HG03378 (cell line): ENCODE data around the gene ERCC6L2.

Source experiments
- ATAC-seq: cut with Tn5 transposase; IDR thresholded peaks from one replicate; pipeline ENCODE4 v1.9.1; 2021; ENCODE audit warnings: mild to moderate bottlenecking, moderate library complexity; ENCODE audit not compliant: unreplicated experiment

ERCC6L2 gene

DNA sequence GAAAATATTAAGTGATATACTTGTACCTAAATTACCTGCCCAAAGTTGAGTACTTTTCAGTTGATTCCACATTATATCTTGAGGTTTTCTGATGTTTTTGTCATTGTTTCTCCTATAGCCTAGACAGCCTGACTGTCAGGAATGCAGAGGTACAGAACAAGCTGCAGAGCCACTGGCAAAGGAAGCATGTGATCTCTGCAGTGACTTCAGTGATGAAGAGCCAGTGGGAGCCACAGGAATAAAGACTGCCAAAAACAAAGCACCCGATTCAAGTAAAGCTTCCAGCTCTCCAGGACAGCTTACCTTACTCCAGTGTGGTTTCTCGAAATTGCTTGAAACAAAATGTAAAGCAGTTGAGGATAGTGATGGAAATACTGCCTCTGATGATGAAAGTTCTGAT, 96.3 kb downstream of the ERCC6L2 start:
- no peak for ATAC-seq

- ATAC-seq, result no peak
Measured at GRCh38 chr9:95974389-95974788, 98.9 kb downstream of the ERCC6L2 start.

DNA sequence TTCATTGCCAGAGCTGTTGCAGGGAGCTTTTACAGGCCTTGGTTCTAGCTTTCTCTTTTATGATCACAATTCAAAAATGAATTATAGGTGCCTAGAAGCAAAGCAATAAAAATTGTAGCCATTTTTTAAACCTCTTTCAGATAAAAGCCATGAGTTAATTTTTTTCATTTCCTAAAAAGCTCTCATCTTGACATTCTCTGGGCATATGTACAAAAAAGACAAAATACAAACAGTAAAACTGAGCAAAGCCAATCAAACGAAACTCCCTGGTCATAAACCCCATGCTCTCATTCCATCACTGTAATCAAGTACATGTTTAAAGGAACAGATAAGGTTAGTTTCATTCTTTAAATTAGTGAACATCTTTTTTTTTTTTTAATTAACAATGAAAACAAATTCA, 101.9 kb downstream of the ERCC6L2 start:
- no peak for ATAC-seq

- no peak for ATAC-seq
Measured at GRCh38 chr9:95978106-95978505, 102.6 kb downstream of the ERCC6L2 start.

DNA sequence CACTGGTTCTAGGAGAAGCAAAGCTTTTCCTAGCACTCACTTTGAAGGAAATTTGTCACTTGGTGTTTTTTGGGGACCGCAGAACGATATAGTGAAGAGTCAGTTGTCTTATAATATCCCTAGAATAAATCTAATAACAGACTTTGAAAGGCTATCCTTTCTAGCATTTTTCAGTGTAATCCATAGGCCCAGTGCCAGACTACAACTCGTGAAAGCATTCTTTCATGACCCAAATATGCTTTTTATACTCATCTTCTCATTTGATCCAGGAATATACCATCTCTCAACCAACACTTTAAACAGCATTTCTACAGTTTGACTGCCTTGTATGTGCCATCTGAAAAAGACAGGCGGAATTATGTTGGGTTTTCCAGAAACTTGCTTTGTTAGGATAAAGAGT, 104.0 kb downstream of the ERCC6L2 start:
- ATAC-seq, result no peak

- ATAC-seq, result no peak
Measured at GRCh38 chr9:95980262-95981125, 105.0 kb downstream of the ERCC6L2 start.

- no peak for ATAC-seq
Measured at GRCh38 chr9:95981761-95982390, 106.4 kb downstream of the ERCC6L2 start.

DNA sequence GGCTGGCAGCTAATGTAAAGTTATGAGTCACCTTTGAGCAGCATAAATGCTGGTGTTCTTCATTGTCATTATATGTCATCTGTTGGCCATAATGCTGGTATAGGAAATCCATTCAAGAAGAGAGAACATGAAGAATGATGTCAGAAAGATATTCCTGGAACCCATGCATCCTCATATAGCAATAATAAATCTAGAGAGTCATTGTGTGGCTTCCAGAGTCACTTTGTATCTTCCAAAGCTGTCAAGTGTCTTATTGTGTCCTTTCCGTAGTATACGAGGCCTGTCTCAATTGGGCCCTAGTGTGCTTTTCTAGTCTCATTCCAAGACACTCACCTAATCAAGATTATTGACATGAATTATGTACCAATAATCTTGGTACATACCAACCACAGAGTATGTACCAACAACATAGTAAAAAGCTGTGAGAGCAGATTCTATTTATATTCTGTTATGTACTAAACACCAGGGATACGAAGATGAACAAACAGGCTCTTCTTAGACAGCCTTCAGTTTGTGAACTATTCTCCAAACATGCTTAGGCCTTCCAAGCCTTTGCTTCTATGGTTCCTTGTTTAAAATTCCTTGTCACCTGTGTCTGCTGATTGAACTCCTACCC, 110.1 kb downstream of the ERCC6L2 start:
- no peak for ATAC-seq

DNA sequence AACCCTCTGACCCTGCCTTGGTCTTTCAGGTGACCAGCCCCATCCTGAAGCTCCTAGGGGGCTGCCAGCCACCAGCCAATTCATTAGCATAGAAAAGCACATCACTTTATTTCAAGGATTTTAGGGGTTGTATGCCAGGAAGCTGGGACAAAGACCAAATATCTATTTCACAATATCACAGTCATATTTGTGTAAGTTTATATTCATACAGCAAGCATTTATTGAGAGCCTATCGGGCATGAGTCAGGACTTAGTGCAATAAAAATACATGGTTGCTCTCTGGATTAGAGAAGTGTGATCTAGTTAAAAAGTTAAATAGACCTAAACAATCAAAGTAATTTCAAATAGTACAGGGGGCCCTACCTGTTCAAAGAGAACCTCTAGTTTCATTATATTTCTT, 113.8 kb downstream of the ERCC6L2 start:
- ATAC-seq, result no peak

- ATAC-seq, result no peak
Measured at GRCh38 chr9:95991326-95991725, 115.8 kb downstream of the ERCC6L2 start.

- ATAC-seq, result no peak
Measured at GRCh38 chr9:95992536-95992935, 117.0 kb downstream of the ERCC6L2 start.

GRCh38 chr9:95993337-95993736, 117.8 kb downstream of the ERCC6L2 start:
- ATAC-seq, result no peak

DNA sequence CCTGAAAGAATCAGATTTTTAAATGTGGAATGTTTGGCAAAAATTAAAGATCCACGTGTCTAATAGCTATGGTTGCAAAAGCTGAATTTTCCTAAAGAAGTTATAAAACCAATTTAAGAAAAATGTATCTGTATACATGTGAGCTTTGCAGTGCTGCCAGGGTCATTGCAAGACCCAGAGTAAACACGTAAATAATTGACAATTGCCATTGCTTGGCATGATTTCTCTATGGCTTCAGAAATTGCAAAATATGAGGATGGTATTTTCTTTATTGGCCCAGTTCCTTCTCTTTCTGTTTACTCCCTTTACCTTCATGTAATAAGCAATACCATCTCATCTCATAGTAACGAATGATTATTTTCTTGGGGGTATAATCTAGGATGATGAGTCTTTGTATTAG, 123.9 kb downstream of the ERCC6L2 start:
- no peak for ATAC-seq

DNA sequence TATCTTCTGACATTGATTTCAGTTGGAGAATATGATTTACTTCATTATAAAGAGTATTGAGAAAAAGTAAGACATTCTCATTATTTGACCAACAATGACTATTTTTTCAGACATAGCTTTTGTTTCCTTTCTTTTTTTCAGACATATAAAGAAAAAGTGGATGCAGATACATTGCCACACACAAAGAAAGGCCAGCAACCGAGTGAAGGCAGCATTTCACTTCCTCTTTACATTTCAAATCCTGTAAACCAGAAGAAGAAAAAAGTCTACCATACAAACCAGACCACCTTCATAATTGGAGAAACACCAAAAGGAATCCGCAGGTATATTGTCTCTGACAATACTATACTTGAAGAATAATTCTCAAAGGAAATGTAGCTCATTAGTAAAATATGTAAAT, 128.9 kb downstream of the ERCC6L2 start:
- no peak for ATAC-seq

GRCh38 chr9:96006296-96006879, 130.9 kb downstream of the ERCC6L2 start:
- no peak for ATAC-seq

DNA sequence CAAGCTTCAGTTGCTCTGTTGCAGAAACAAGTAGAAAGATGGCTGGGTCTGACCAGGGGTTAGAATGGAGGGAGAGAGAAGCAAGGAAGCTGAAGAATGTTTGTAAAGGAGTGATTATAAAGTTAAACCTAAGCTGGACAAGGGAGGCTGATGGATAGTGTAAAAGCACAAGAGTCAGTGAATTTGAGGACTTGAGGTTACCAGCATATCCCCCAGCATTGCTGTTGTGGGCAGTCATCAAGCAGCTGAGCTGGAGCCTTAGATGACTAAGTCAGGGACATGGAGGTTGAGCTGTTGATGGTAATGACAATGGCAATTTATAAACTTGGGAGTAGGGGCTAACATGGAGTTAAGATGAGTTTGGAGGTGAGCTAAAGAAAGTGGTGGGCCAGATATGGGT, 131.5 kb downstream of the ERCC6L2 start:
- ATAC-seq, result no peak

- ATAC-seq, result no peak
Measured at GRCh38 chr9:96008502-96009222, 133.2 kb downstream of the ERCC6L2 start.

DNA sequence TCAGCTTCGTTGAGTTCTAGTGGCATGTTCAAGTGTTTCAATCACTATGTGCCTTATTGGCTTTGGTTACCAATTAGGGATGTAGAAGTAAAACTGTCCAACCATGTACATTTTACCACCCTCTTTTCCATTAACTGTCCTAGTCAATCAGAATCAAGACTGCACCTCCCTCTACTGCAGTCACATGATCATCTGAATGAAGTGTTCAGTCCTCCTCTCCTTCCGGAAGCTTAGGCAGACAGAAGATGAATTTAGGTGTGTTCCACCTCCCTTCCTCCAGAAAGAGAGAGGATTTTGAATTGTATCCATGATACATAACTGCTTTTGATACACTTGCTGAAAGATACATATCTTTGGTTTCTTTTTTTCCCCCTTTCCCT, 133.7 kb downstream of the ERCC6L2 start:
- ATAC-seq, result no peak

DNA sequence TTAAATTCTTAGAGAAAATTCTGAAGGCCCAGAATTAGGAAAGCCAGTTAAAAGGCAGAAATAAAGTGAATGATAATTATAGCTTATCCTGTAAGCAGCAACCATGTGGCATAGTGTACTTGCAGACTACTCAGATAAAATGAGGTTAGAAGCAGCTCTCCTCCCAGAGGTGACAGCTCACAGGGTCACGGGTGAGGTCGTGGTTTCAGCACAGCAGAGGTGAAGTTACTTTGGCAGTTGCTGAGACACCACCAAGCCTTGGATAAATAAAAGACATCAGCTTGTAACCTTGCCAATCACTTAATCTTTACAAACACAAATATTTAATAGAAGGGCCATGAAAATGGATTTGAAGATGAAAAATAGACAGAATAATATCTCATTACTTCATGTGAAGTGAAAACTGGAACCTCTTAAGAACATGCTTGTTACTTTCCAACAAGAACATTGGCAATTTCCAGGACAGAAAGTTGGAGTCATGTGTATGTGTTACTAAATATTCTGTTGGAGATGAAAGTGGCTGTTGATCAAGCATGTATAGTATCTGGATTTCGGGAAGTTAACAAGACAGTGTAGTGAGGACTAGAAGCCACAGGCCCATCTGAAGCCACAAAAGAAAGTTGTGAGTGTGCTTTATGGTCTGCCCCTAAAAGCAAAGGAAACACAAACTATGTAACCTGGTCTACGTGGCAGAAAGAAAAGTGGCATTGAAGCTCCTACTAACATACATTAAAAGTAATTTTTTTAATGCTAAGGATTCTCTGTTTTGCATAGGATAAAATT, 134.4 kb downstream of the ERCC6L2 start:
- ATAC-seq, result no peak

GRCh38 chr9:96014078-96014477, 138.6 kb downstream of the ERCC6L2 start:
- ATAC-seq, result no peak
